ENCODE data around the gene CCDC32. TPM values are rescaled to one million over a fixed set of nuclear protein-coding genes. Genes with fewer than 3 reads are reported as not detected.

The CCDC32 gene
- total RNA-seq, 1 donor from 2014 or later, result 28.3 TPM

- TF ChIP-seq, protein P1, sequence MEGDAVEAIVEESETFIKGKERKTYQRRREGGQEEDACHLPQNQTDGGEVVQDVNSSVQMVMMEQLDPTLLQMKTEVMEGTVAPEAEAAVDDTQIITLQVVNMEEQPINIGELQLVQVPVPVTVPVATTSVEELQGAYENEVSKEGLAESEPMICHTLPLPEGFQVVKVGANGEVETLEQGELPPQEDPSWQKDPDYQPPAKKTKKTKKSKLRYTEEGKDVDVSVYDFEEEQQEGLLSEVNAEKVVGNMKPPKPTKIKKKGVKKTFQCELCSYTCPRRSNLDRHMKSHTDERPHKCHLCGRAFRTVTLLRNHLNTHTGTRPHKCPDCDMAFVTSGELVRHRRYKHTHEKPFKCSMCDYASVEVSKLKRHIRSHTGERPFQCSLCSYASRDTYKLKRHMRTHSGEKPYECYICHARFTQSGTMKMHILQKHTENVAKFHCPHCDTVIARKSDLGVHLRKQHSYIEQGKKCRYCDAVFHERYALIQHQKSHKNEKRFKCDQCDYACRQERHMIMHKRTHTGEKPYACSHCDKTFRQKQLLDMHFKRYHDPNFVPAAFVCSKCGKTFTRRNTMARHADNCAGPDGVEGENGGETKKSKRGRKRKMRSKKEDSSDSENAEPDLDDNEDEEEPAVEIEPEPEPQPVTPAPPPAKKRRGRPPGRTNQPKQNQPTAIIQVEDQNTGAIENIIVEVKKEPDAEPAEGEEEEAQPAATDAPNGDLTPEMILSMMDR (IDR thresholded peaks at IDR 0.05), result no peak
- Mint-ChIP-seq H3K36me3 (ENCODE audit: unreplicated experiment) (no peaks in the 10 kb centered on the region), H3K27ac (ENCODE audit: unreplicated experiment) (no peak overlapping the region), H3K4me3 (ENCODE audit: unreplicated experiment) (no peak overlapping the region), H3K27me3 (ENCODE audit: unreplicated experiment) (peaks cover 10% of the 10 kb centered on the region), H3K4me1 (ENCODE audit: unreplicated experiment) (peaks cover 22% of the 10 kb centered on the region), H3K9me3 (ENCODE audit: unreplicated experiment) (no peaks in the 10 kb centered on the region)
- no peak for DNase-seq (ENCODE audit: extremely low spot score, unreplicated experiment)
Observed at GRCh38 chr15:40510201-40510600, 54.6 kb downstream of the CCDC32 start.

DNA sequence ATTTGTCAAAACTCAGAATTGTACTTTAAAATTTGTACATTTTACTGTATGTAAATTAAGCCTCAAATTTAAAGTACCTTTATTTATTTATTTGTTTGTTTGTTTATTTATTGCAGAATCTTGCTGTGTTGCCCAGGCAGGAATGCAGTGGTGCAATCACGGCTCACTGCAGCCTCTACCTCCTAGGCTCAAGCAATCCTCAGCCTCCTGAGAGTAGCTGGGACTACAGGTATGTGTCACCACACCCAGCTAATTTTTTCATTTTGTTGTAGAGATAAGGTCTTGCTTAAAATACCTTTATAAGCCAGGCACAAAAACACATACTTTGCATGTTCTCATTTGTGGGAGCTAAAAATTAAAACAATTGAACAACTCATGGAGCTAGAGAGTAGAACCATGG is 56.6 kb downstream of the CCDC32 start:
- TF ChIP-seq, protein P1 (IDR thresholded peaks at IDR 0.05), result no peak
- H3K36me3 Mint-ChIP-seq (ENCODE audit: unreplicated experiment), result no peaks in the 10 kb centered on the region
- H3K4me1 Mint-ChIP-seq (ENCODE audit: unreplicated experiment), result peaks cover 22% of the 10 kb centered on the region
- H3K9me3 Mint-ChIP-seq (ENCODE audit: unreplicated experiment), result no peaks in the 10 kb centered on the region
- no peak overlapping the region for H3K27ac Mint-ChIP-seq (ENCODE audit: unreplicated experiment)
- DNase-seq (ENCODE audit: extremely low spot score, unreplicated experiment), result peak; percentile 19
- no peak overlapping the region for H3K4me3 Mint-ChIP-seq (ENCODE audit: unreplicated experiment)
- H3K27me3 Mint-ChIP-seq (ENCODE audit: unreplicated experiment), result peaks cover 13% of the 10 kb centered on the region

DNA sequence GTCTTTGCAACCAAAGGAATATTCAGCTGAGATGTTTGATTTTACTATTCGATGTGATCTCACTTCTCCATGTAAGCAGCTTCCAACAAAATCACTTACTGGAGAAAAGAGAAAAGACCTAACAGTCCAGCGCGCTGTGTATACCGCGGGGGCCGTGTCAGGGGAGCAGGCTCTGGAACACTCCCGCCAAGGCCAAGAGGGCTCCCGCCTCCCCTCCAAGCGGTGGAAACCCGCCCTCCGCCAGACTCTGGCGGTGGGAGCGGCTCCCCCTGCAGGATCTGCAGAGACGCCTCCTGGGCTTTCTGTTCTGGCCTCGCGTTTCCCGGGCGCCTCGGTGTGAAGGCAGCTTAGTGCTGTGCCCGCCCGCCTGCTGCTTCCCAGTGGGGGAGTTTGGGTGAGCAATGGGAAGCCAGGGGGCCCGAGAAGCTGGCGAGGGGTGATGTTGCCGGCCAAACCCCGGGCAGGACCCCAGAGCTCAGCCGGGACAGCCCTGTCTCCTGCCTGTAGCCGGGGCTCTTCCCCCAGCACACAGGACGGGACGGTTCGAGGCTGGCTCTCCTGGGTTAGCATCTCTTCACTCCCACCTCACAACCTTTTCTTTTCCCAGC is 57.8 kb downstream of the CCDC32 start:
- Mint-ChIP-seq H3K36me3 (ENCODE audit: unreplicated experiment) (no peaks in the 10 kb centered on the region), H3K4me3 (ENCODE audit: unreplicated experiment) (peak overlapping the region; percentile 63), H3K4me1 (ENCODE audit: unreplicated experiment) (peaks cover 18% of the 10 kb centered on the region), H3K27me3 (ENCODE audit: unreplicated experiment) (peaks cover 19% of the 10 kb centered on the region), H3K27ac (ENCODE audit: unreplicated experiment) (no peak overlapping the region), H3K9me3 (ENCODE audit: unreplicated experiment) (no peaks in the 10 kb centered on the region)
- DNase-seq (ENCODE audit: extremely low spot score, unreplicated experiment), result peak; percentile 91
- TF ChIP-seq, protein P1 (IDR thresholded peaks at IDR 0.05), result peak; percentile 78

Other genes starting within 250 kb of the CCDC32 start
- gene INAFM2, start 241.3 kb downstream of the CCDC32 start, total RNA-seq, result 69.0 and 70.3 TPM in 2 replicates
- gene CCDC9B, start 224.1 kb downstream of the CCDC32 start, total RNA-seq, result 18.0 and 21.6 TPM in 2 replicates
- not detected in 2 replicates for gene PHGR1, start 214.0 kb downstream of the CCDC32 start, total RNA-seq
- gene DISP2, start 206.8 kb downstream of the CCDC32 start, total RNA-seq, result 1.4 and 1.5 TPM in 2 replicates
- gene KNSTRN, start 182.3 kb downstream of the CCDC32 start, total RNA-seq, result 25.1 and 27.3 TPM in 2 replicates
- gene IVD, start 159.2 kb downstream of the CCDC32 start, total RNA-seq, result 60.4 and 62.0 TPM in 2 replicates
- gene BAHD1, start 124.1 kb downstream of the CCDC32 start, total RNA-seq, result 22.8 and 26.4 TPM in 2 replicates
- gene CHST14, start 94.1 kb downstream of the CCDC32 start, total RNA-seq, result 46.4 and 48.8 TPM in 2 replicates
- 9.6 and 11.7 TPM in 2 replicates for gene RPUSD2, start 4.3 kb upstream of the CCDC32 start, total RNA-seq
- 5.6 and 6.2 TPM in 2 replicates for gene KNL1, start 29.2 kb upstream of the CCDC32 start, total RNA-seq
- gene RAD51, start 130.1 kb upstream of the CCDC32 start, total RNA-seq, result 8.5 and 8.6 TPM in 2 replicates
- gene RMDN3, start 190.2 kb upstream of the CCDC32 start, total RNA-seq, result 30.2 and 35.6 TPM in 2 replicates
- 3.8 and 5.1 TPM in 2 replicates for gene GCHFR, start 199.0 kb upstream of the CCDC32 start, total RNA-seq
- gene C15orf62, start 204.9 kb upstream of the CCDC32 start, total RNA-seq, result not detected in 2 replicates
- gene ZFYVE19, start 242.0 kb upstream of the CCDC32 start, total RNA-seq, result 21.1 and 23.6 TPM in 2 replicates
- 38.1 and 39.8 TPM in 2 replicates for gene DNAJC17, start 242.4 kb upstream of the CCDC32 start, total RNA-seq